Neural cell (in vitro differentiated cells): Measurements from ENCODE around the gene MT1H. TPM values are rescaled to one million over a fixed set of nuclear protein-coding genes. Genes with fewer than 3 reads are reported as not detected.

Experiments
- H2AFZ ChIP-seq: fragments of 200-600, 300-800 bp; sonication (generic), shearing (Covaris generic); 2 replicates; pipeline ENCODE4 v1.6.0; 2014; ENCODE audit warnings: low read depth, mild to moderate bottlenecking, antibody characterized with exemption, low read length, moderate library complexity
- H3F3A ChIP-seq: fragments of 200-600 bp; shearing (Covaris generic); 2 replicates; pipeline ENCODE4 v1.6.1; 2016; ENCODE audit warnings: mild to moderate bottlenecking, moderate library complexity, mixed read lengths, antibody characterized with exemption, low read length; ENCODE audit not compliant: insufficient read depth, poor library complexity, severe bottlenecking
- H3K27ac ChIP-seq: fragments of 200-600, 300-800 bp; sonication (generic), shearing (Covaris generic); 2 replicates; pipeline ENCODE4 v1.5.1; 2014; ENCODE audit warnings: mild to moderate bottlenecking, low read length, moderate library complexity
- H3K27me3 ChIP-seq: fragments of 300-800, 200-600 bp; sonication (generic), shearing (Covaris generic); 2 replicates; pipeline ENCODE4 v1.6.0; 2014; ENCODE audit warnings: mild to moderate bottlenecking, low read depth, low read length, moderate library complexity; ENCODE audit not compliant: insufficient read depth
- H3K36me3 ChIP-seq: fragments of 300-800, 200-600 bp; sonication (generic), shearing (Covaris generic); 2 replicates; pipeline ENCODE4 v1.5.1; 2014; ENCODE audit warnings: mild to moderate bottlenecking, antibody characterized with exemption, low read length, moderate library complexity; ENCODE audit not compliant: insufficient read depth
- H3K4me2 ChIP-seq: fragments of 300-800, 200-600 bp; sonication (generic), shearing (Covaris generic); 2 replicates; pipeline ENCODE4 v1.6.0; 2014; ENCODE audit warnings: mild to moderate bottlenecking, low read length
- H3K4me3 ChIP-seq: fragments of 300-800, 200-600 bp; sonication (generic), shearing (Covaris generic); 2 replicates; pipeline ENCODE4 v1.5.1; 2014; ENCODE audit warnings: mild to moderate bottlenecking, low read length, moderate library complexity
- H3K79me2 ChIP-seq: fragments of 200-600 bp; shearing (Covaris generic); replicated peaks from 2 replicates; pipeline ENCODE4 v1.6.0; 2014; ENCODE audit warnings: mild to moderate bottlenecking, low read length, moderate library complexity; ENCODE audit not compliant: insufficient read depth
- H3K9ac ChIP-seq: fragments of 300-800, 200-600 bp; sonication (generic), shearing (Covaris generic); 2 replicates; pipeline ENCODE4 v1.6.1; 2016; ENCODE audit warnings: mild to moderate bottlenecking, low read length, mixed read lengths
- H3K9me2 ChIP-seq: fragments of 200-600 bp; shearing (Covaris generic); 2 replicates; pipeline ENCODE4 v1.6.1; 2016; ENCODE audit warnings: mild to moderate bottlenecking, low read length, mixed read lengths; ENCODE audit not compliant: insufficient read depth
- H3K9me3 ChIP-seq: fragments of 200-600, 300-800 bp; sonication (generic), shearing (Covaris generic); 2 replicates; pipeline ENCODE4 v1.6.1; 2016; ENCODE audit warnings: mild to moderate bottlenecking, mixed run types, low read length, moderate library complexity, mixed read lengths
- H4K20me1 ChIP-seq: fragments of 200-600 bp; shearing (Covaris generic); 2 replicates; pipeline ENCODE4 v1.6.1; 2016; ENCODE audit warnings: mild to moderate bottlenecking, mixed run types; ENCODE audit not compliant: insufficient read depth
- EP300 ChIP-seq: fragments of 450-650 bp; conservative IDR thresholded peaks from 2 replicates; pipeline ENCODE4 v1.6.1; 2014; ENCODE audit warnings: antibody characterized with exemption, mild to moderate bottlenecking, moderate library complexity; ENCODE audit not compliant: poor library complexity, severe bottlenecking
- EZH2 ChIP-seq: fragments of 200-600, 300-800 bp; shearing (Covaris generic), sonication (generic); IDR thresholded peaks from 2 replicates; pipeline ENCODE4 v1.6.1; 2014; ENCODE audit warnings: antibody characterized with exemption, low read length, borderline replicate concordance, mild to moderate bottlenecking; ENCODE audit not compliant: insufficient read depth, poor library complexity, severe bottlenecking
- MXI1 ChIP-seq: fragments of 450-650 bp; conservative IDR thresholded peaks from 2 replicates; pipeline ENCODE4 v1.6.1; 2014; ENCODE audit warnings: antibody characterized with exemption, mild to moderate bottlenecking; ENCODE audit not compliant: poor library complexity, severe bottlenecking
- POLR2AphosphoS5 ChIP-seq: IDR thresholded peaks from 2 replicates; pipeline ENCODE4 v1.6.1; 2012
- RAD21 ChIP-seq: fragments of 450-650 bp; conservative IDR thresholded peaks from 2 replicates; pipeline ENCODE4 v1.6.1; 2014; ENCODE audit warnings: antibody characterized with exemption, mild to moderate bottlenecking, moderate library complexity
- REST ChIP-seq: IDR thresholded peaks from 2 replicates; pipeline ENCODE4 v1.6.1; 2012; ENCODE audit warnings: borderline replicate concordance
- SMC3 ChIP-seq: fragments of 450-650 bp; conservative IDR thresholded peaks from 2 replicates; pipeline ENCODE4 v1.6.1; 2014; ENCODE audit warnings: antibody characterized with exemption, mild to moderate bottlenecking, moderate library complexity; ENCODE audit not compliant: poor library complexity
- TAF1 ChIP-seq: IDR thresholded peaks from 2 replicates; pipeline ENCODE4 v1.6.1; 2012; ENCODE audit warnings: low read depth
- polyA plus RNA-seq: library from polyadenylated mRNA; depleted of rRNA; stranded (reverse); fragments of >200 nt; gene quantifications from 2 replicates; pipeline ENCODE4 v1.2.3, GENCODE V29; 2014
- TF ChIP-seq, protein P1 (sequence below): fragments of 450-650 bp; IDR thresholded peaks from 2 replicates; pipeline ENCODE4 v1.5.1; 2014; ENCODE audit warnings: antibody characterized with exemption, mild to moderate bottlenecking, moderate library complexity; ENCODE audit not compliant: poor library complexity, severe bottlenecking

Gene MT1H
- polyA plus RNA-seq, 1 donor from 2014 or later: not detected

GRCh38 chr16:56653218-56653617 lies 16.4 kb upstream of the MT1H start:
- Histone ChIP-seq H3K27me3 (peaks cover 37% of the 10 kb centered on the region), H3K4me2 (no peak overlapping the region), H4K20me1 (no peaks in the 10 kb centered on the region), H3K27ac (no peak overlapping the region), H3K9me3 (no peaks in the 10 kb centered on the region), H3K9me2 (no peaks in the 10 kb centered on the region), H3K36me3 (no peaks in the 10 kb centered on the region), H3K9ac (no peak overlapping the region), H2AFZ (no peak overlapping the region), H3K79me2 (no peaks in the 10 kb centered on the region), H3K4me3 (no peak overlapping the region), H3F3A (no peaks in the 10 kb centered on the region)
- TF ChIP-seq POLR2AphosphoS5: no peak
- TF ChIP-seq RAD21: no peak
- TF ChIP-seq TAF1: no peak
- no peak for TF ChIP-seq SMC3
- TF ChIP-seq, protein P1, sequence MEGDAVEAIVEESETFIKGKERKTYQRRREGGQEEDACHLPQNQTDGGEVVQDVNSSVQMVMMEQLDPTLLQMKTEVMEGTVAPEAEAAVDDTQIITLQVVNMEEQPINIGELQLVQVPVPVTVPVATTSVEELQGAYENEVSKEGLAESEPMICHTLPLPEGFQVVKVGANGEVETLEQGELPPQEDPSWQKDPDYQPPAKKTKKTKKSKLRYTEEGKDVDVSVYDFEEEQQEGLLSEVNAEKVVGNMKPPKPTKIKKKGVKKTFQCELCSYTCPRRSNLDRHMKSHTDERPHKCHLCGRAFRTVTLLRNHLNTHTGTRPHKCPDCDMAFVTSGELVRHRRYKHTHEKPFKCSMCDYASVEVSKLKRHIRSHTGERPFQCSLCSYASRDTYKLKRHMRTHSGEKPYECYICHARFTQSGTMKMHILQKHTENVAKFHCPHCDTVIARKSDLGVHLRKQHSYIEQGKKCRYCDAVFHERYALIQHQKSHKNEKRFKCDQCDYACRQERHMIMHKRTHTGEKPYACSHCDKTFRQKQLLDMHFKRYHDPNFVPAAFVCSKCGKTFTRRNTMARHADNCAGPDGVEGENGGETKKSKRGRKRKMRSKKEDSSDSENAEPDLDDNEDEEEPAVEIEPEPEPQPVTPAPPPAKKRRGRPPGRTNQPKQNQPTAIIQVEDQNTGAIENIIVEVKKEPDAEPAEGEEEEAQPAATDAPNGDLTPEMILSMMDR: no peak
- TF ChIP-seq EP300: no peak
- TF ChIP-seq REST: no peak
- TF ChIP-seq EZH2: no peak
- no peak for TF ChIP-seq MXI1

GRCh38 chr16:56657555-56658326 lies 11.9 kb upstream of the MT1H start, which contains the start of gene MT1F:
Gene MT1F, plus strand, starts transcription at chr16:56657959. Its CDS starts 100 bp downstream, at chr16:56658059.
- H3K9me2 ChIP-seq: no peaks in the 10 kb centered on the region
- H3K9me3 ChIP-seq: no peaks in the 10 kb centered on the region
- H3K79me2 ChIP-seq: no peaks in the 10 kb centered on the region
- no peak within 1 kb of the TSS for H3K27ac ChIP-seq
- H3F3A ChIP-seq: no peaks in the 10 kb centered on the region
- peak within 1 kb of the TSS; percentile 38 for H3K9ac ChIP-seq
- H3K36me3 ChIP-seq: no peaks in the 10 kb centered on the region
- H3K4me2 ChIP-seq: peak within 1 kb of the TSS; percentile 48
- H2AFZ ChIP-seq: no peak within 1 kb of the TSS
- TF ChIP-seq REST (no peak), EZH2 (no peak), POLR2AphosphoS5 (no peak), SMC3 (no peak), RAD21 (no peak), MXI1 (no peak), EP300 (no peak), TAF1 (no peak)
- TF ChIP-seq, protein P1: no peak
- H4K20me1 ChIP-seq: no peaks in the 10 kb centered on the region
- H3K4me3 ChIP-seq: peak within 1 kb of the TSS; percentile 71
- peaks cover 68% of the 10 kb centered on the region for H3K27me3 ChIP-seq
